ENCODE results near the gene APBA1.

APBA1 gene

DNA sequence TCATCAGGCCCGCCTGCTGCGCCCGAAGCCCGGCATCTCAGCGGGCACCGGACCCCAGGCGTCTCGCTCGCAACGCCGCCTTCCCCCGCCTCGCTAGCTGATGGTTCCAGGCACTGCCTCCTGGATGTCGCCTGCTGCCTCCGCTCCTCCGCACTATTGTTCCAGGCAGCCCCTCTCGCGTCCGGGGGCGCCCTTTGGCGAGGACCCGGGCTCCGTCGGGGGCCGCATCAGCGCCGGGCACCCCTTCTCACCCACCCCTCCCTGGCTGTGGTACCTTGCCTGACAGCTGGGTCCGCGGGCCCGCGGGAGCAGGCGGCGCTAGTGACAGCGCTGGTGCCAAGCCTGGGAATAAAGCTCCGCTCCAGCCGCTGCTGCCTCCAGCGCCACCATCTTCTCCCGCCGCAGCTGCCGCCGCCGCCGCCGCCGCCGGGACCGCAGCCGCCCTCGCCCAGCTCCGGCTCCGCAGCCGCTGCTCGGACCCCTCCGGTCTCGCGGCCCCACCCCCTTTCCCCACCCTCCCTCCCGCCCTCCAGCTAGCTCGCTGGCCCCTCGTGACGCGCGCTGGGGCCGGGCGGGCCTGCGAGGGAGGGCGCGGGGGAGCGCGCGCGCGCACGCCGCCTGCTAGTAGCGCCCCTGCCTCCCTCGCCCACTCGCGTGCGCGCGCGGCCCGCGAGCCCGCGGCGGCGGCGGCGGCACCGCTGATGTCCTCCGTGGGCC is at the start of gene APBA1:
Gene APBA1, minus strand, starts transcription at position 493 of the 717 bp plus-strand sequence.
- DNase-seq = peak; percentile 39

DNA sequence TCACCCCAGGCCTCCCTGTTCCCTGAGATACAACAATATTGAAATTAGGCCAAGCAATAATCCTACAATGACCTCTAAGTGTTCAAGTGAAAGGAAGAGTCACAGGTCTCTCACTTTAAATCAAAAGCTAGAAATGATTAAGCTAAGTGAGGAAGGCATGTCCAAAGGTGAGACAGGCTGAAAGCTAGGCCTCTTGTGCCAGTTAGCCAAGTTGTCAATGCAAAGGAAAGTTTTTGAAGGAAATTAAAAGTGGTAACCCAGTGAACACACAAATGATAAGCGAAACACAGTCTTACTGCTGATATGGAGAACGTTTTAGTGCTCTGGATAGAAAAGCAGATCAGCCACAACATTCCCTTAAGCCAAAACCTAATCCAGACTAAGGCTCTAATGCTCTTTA is 47.8 kb upstream of the APBA1 start:
- no peak for DNase-seq

DNA sequence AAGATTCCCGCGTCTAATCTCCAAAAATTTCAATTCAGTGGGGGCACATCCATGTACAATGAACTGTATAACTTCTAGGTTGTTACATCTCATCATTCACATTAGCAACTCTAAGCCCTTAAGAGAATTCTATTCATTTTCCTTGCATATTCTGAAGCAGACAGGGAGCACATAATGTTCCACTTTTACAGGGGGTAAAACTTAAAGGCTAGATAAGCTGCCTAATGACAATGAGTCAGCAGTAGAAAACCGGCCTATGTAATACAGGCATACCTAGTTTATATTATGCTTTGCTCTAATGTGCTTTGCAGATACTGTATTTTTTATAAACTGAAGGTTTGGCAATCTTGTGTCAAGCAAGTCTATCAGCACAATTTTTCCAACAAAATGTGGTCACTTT is 47.2 kb upstream of the APBA1 start:
- DNase-seq = no peak

DNA sequence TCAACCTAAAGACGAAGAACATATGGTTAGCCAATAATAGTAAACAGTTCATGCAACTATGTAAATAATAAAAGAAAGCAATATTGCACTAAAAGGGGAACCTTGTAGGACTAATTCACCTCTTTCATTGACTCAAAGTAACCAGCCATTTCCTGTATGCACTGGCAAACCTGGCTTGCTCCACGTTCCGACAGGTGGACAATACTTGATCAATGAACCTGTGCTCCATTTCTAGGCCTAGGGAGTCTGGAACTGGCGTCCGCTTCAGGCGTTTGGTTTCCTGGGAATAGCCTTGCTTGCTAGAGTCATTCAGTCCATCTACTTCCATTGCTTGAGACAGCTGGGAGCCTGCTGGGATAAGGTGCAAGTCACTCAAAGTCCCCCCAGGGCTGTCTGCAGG is 46.0 kb upstream of the APBA1 start:
- DNase-seq = no peak

DNA sequence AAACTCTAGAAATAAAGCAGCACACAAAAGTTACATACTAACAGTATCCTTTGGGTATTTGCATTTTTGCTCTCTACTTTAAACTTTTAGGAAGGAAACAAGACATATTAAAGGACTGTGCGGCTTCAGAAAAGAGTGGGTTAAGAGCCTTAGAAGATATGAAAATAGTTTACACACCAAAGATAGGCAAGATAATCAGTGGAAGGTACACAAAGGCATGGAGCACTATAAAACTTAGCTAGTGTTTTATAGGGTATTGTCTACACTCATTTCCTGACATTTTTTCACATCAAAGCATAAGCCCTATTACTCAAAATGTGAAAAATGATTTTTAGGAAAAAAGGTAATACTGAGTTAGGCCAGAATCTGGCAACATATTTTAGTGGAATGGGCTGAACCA is 43.7 kb upstream of the APBA1 start:
- no peak for DNase-seq

GRCh38 chr9:69715096-69715495 is 42.9 kb upstream of the APBA1 start:
- DNase-seq = no peak

GRCh38 chr9:69697475-69697874 is 25.3 kb upstream of the APBA1 start:
- DNase-seq = no peak

GRCh38 chr9:69696802-69697201 is 24.6 kb upstream of the APBA1 start:
- no peak for DNase-seq

GRCh38 chr9:69689991-69690538 is 17.9 kb upstream of the APBA1 start:
- DNase-seq = no peak

GRCh38 chr9:69683927-69684326 is 11.8 kb upstream of the APBA1 start:
- no peak for DNase-seq

GRCh38 chr9:69678843-69679538 is 6.8 kb upstream of the APBA1 start:
- no peak for DNase-seq

GRCh38 chr9:69677931-69678330 is 5.8 kb upstream of the APBA1 start:
- DNase-seq = no peak

DNA sequence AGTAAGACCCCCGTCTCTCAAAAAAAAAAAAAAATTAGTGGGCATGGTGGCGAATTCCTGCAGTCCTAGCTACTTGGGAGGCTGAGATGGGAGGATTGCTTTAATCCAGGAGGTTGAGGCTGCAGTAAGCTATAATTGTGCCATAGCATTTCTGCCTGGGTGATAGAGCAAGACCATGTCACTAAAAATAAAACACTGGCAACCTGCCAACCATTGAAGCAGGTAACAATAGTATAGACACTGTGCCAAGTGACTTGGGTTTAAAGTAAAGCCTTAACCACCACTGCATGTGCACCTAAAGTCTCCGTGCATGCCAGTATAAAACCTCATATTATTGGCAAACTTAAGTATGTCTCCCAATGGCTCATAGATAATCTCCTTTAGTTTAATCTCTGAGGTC is 3.4 kb upstream of the APBA1 start:
- no peak for DNase-seq

DNA sequence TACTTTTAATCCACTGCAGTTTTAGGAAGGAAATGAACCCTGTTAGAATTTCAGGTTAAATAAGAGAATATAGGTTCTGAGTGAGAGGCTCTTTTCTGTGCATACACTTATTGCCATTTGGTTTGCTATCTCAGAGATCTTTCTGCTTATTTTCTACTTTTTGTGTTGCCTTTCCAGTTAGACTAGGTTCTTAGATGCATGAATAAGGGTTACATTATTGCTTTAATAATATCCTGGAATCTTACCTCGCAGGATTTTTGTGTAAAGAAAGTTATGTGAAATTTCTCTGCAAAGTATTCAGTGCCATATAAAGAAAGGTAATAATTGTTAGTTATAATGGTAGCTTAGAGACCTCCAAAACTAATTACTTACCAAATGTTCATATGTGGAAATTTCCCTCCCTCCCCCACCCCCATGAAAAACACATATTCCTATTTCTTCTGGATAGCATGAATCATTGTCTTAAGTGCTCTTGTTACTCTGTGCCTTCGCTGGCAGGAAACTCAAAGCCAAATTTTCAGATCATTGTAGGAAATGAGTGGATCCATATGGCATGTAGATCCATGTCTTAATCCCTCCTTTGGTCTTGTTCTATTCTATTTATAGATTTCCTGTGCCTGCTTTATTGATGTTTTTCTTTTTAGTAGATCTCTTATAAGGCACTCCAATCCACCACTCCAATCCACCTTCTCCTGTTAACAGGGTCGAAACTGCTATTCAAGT is 2.7 kb upstream of the APBA1 start:
- DNase-seq = no peak

- DNase-seq = no peak
Observed at GRCh38 chr9:69674112-69674685, 2.0 kb upstream of the APBA1 start.

- no peak for DNase-seq
Observed at GRCh38 chr9:69673311-69673640, 1.1 kb upstream of the APBA1 start.

GRCh38 chr9:69672596-69673310 is 582 bp upstream of the APBA1 start:
- peak; percentile 86 for DNase-seq

DNA sequence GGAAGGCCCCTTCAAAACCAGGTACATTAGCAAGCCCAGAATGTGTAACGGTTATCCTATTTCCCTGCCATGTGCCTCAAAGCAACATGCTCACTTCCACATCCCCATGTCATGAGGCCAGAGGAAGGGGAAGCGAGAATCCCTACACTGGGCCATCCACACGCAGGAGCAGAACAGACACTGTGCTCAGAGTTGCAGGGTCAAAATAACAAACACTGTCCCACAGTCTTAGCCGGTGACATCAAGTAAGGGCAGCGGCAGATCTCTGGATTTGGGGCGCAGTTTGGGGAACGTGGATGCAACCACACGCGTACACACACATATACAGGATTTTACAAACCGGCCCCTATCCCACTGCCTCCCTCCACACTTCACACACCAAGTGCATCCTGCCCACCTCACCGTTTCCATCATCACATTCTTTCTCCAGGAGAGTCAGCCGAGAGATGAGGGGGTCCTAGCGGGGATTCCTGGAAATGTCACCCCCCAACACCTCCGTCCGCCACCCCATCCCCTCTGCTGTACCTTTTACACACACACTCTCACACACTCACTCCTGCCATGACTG is 776 bp downstream of the APBA1 start:
- no peak for DNase-seq

DNA sequence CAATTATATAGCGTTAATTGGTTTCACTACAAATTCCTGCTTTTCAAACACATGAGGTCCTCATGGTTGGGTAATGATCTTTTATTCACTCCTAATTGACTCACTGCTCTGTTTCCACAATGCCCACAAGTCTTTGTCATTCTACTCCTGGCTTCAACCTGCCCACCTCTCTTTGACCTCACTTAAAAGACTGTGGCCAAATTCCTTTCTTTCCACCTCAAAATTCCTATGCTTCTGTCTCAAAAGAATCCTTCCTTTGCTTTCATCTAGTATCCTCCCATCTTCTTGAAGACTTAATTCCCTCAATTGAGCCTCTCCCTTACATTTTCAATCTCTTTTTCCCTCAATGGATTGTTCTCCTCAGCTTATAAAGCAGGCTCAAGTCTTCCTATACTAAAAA is 4.9 kb downstream of the APBA1 start:
- no peak for DNase-seq

DNA sequence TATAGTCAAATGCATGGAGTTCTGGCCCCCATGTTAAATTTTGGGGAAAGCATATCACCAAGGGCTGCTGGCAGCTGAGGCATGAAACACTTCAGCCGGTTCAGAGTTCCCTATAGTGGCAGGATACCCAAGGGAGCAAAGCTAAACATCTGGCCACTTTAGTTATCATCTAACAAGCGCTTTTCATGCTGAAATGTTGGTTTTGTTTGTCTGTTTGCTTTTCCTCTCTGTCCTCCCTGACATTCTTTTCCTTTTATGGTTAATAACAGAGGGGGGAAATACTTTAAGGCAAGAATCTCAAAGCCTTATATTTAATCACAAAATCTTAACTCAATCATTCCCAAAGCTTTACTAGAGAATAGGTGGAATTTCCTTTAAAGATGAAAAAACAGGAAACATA is 11.9 kb downstream of the APBA1 start:
- no peak for DNase-seq

DNA sequence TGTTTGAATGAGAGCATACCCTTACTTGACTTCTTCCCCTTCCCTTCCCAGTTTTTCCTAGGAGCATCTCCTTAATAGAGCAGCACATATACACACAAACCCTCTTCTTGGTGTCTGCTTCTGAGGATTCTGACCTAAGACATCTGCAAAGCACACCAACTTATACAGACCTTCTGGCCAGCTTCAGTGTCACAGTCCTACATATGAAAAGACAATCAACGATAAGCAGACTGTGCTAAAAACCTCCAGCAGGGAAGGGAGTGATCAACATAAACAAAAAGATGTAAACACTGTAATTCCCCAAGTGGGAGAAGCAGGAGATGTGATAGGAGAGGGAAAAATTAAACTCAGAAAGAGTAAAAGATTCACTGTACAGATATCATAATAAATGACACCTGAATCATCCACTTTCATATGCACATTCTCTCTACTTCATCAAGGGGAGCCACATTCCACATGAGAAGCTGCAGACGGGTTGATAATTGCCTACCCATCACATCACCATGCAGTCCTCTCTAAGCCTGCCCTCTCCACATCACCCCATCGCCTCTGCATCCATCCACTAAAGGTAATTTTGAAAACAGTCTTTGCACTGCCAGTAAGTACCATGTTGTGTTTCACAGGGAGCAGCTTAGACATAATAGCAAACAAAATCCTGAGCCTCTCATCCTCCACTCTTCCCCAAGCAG is 13.0 kb downstream of the APBA1 start:
- DNase-seq = no peak

DNA sequence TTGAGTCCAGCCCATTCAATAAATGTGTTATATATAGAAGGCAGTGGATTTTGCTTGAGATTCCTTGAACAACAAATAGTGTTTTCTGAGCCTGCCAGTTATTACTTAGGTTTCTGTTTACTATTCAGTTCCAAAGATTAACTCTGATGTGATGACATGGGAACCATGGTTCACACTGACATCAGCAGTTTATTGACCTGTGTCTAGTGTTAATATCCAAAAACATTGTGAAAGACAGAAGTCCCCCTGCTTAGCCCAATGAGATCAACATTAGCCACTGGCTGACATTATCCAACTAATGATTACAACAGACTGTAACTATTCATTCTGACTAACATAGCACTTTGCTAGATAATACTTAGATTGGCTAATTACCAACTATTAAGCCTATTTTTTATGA is 14.9 kb downstream of the APBA1 start:
- no peak for DNase-seq

All from activated CD4-positive, alpha-beta T cell treated with anti-CD3 and anti-CD28 coated beads for 48 hours (primary cell).